Cardiac muscle cell (in vitro differentiated cells and primary cell): ENCODE measurements around the gene CDSN. TPM values are rescaled to one million over a fixed set of nuclear protein-coding genes. Genes with fewer than 3 reads are reported as not detected.

Experiments used
- DNase-seq, 2 donors: peaks; one replicate each; pipeline versions ENCODE4 v3.0.0 to v3.0.0-alpha.2; 2010 to 2017; ENCODE audit warnings: low read depth in 1 of 2, low spot score in 1 of 2
- H3K27ac ChIP-seq: fragments of 200-600 bp; sonication (generic); 2 replicates; pipeline ENCODE4 v1.5.1; 2016
- H3K27me3 ChIP-seq: fragments of 200-600 bp; sonication (generic); 2 replicates; pipeline ENCODE4 v1.6.0; 2016; ENCODE audit warnings: control low read depth
- H3K36me3 ChIP-seq: fragments of 200-600 bp; sonication (generic); 2 replicates; pipeline ENCODE4 v1.5.1; 2016; ENCODE audit warnings: control low read depth
- H3K4me1 ChIP-seq: fragments of 200-600 bp; sonication (generic); 2 replicates; pipeline ENCODE4 v1.8.1; 2017; ENCODE audit warnings: low read depth, mild to moderate bottlenecking, mixed run types
- H3K4me3 ChIP-seq: fragments of 200-600 bp; sonication (generic); 2 replicates; pipeline ENCODE4 v1.5.1; 2016; ENCODE audit warnings: mild to moderate bottlenecking
- H3K9me3 ChIP-seq: fragments of 200-600 bp; sonication (generic); 2 replicates; pipeline ENCODE4 v1.5.1; 2017; ENCODE audit warnings: low read depth, mild to moderate bottlenecking, control low read depth
- polyA plus RNA-seq: library from polyadenylated mRNA; unstranded; fragments of >200 nt; fragmentation: Nextera tagmentation; extraction: Ambion mirVana; gene quantifications from 2 replicates; pipeline ENCODE4 v1.2.1, GENCODE V29; 2016
- total RNA-seq: library from RNA; depleted of rRNA; stranded (reverse); fragments of >200 nt; gene quantifications from 2 replicates; pipeline ENCODE4 v1.2.3, GENCODE V29; 2016
- TF ChIP-seq, protein P1 (sequence below): IDR thresholded peaks from 2 replicates; pipeline ENCODE4 v1.5.1; 2012; ENCODE audit warnings: low read depth, mild to moderate bottlenecking, low read length

Gene CDSN
- total and polyA plus RNA-seq, 2 experiments from 2014 or later: not detected

DNA sequence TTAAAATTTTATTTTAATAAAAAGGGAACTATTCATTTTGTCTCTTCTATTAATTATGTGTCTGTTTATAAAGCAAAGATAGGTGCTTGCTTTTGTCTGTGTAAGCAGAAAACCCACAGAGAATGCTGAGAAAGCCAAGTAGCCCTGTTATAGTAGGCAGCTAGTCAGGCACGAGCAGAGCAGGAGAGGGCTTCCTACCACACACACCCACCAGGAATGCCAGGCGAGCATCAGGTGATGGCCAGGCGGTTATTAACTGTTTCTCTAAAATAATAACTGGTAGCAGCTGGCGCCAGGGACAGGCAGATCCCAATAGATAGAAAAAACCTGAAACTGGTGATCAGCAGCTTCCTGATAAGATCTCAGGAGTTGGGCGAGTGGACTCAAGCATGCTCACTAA is 23.6 kb downstream of the CDSN start:
- Histone ChIP-seq H3K9me3 (no peaks in the 10 kb centered on the region), H3K27me3 (no peaks in the 10 kb centered on the region), H3K4me1 (no peaks in the 10 kb centered on the region), H3K27ac (no peak overlapping the region), H3K4me3 (no peak overlapping the region), H3K36me3 (no peaks in the 10 kb centered on the region)
- TF ChIP-seq, protein P1, sequence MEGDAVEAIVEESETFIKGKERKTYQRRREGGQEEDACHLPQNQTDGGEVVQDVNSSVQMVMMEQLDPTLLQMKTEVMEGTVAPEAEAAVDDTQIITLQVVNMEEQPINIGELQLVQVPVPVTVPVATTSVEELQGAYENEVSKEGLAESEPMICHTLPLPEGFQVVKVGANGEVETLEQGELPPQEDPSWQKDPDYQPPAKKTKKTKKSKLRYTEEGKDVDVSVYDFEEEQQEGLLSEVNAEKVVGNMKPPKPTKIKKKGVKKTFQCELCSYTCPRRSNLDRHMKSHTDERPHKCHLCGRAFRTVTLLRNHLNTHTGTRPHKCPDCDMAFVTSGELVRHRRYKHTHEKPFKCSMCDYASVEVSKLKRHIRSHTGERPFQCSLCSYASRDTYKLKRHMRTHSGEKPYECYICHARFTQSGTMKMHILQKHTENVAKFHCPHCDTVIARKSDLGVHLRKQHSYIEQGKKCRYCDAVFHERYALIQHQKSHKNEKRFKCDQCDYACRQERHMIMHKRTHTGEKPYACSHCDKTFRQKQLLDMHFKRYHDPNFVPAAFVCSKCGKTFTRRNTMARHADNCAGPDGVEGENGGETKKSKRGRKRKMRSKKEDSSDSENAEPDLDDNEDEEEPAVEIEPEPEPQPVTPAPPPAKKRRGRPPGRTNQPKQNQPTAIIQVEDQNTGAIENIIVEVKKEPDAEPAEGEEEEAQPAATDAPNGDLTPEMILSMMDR: no peak
- DNase-seq: no peak

DNA sequence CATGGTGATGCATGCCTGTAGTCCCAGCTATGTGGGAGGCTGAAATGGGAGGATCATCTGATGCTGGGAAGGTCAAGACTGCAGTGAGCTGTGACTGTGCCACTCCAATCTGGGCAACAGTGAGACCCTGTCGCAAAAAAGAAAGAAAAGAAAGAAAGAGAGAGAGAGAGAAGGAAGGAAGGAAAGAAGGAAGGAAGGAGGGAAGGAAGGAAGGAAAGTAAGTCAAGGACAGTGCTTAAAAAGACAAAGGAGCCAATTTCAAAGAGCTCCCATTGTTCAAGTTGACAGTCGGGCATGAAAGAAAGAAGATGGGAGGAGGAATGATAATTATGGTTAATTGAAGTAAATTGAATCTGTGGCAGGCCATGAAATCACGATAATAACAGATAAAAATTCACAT is 24.0 kb downstream of the CDSN start:
- no peak overlapping the region for H3K4me3 ChIP-seq
- DNase-seq: no peak
- TF ChIP-seq, protein P1: no peak
- no peaks in the 10 kb centered on the region for H3K4me1 ChIP-seq
- no peaks in the 10 kb centered on the region for H3K27me3 ChIP-seq
- H3K36me3 ChIP-seq: no peaks in the 10 kb centered on the region
- no peaks in the 10 kb centered on the region for H3K9me3 ChIP-seq
- H3K27ac ChIP-seq: no peak overlapping the region

DNA sequence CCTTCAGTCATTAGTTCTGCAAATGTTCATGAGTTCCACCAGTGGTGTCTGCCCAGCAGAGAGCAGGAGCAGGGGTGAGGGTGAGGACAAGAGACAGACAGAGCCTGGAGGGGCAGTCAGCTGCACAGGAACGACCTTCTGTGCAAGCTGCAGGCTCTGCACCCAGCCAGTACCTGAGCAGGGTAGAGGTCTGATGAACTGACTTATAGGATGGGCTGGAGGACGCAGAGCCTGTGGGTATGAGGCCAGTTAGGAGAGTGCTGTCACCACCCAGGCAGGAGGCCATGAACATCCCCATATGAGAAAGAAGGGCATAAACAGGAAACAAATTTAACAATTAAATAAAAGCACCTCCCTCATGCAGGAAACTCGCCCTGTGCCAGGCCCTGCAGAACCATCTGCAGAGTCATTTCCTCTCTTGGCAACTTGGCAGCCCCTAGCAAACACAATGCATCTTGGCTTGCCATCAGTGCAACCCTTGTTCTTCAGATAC is 25.8 kb downstream of the CDSN start:
- H3K4me3 ChIP-seq: no peak overlapping the region
- no peaks in the 10 kb centered on the region for H3K4me1 ChIP-seq
- H3K36me3 ChIP-seq: no peaks in the 10 kb centered on the region
- DNase-seq: peak in 1 of 2 donors; percentile 22
- no peaks in the 10 kb centered on the region for H3K27me3 ChIP-seq
- no peaks in the 10 kb centered on the region for H3K9me3 ChIP-seq
- TF ChIP-seq, protein P1: no peak
- H3K27ac ChIP-seq: no peak overlapping the region

DNA sequence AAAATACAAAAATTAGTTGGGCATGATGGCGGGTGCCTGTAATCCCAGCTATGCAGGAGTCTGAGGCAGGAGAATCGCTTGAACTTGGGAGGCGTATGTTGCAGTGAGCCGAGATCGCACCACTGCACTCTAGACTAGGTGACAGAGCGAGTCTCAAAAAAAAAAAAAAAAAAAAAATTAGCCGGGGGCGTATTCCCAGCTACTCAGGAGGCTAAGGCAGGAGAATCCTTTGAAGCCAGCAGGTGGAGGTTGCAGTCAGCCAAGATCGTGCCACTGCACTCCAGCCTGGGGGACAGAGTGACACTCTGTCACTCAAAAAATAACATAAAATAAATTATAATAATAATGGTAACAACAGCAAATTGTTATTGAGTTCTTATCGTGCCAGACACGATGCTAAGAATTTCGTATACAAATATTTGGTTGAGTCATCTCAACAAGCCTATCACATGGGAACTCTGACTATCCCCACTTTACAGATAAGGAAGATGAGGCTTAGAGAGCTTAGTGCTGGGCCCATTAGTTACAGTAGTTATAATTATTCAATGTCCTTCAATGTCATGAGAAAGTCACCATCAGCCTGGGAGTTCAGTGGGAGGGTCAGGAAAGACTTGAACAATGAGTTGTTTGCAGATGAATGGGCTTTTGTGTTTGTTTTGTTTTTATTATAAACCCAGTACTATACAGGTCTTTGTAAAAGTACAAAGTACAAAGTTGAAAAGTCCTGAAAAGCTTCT is 27.3 kb downstream of the CDSN start:
- Histone ChIP-seq H3K36me3 (no peaks in the 10 kb centered on the region), H3K9me3 (no peaks in the 10 kb centered on the region), H3K4me1 (no peaks in the 10 kb centered on the region), H3K27me3 (no peaks in the 10 kb centered on the region), H3K27ac (no peak overlapping the region), H3K4me3 (no peak overlapping the region)
- DNase-seq: no peak
- TF ChIP-seq, protein P1: no peak

DNA sequence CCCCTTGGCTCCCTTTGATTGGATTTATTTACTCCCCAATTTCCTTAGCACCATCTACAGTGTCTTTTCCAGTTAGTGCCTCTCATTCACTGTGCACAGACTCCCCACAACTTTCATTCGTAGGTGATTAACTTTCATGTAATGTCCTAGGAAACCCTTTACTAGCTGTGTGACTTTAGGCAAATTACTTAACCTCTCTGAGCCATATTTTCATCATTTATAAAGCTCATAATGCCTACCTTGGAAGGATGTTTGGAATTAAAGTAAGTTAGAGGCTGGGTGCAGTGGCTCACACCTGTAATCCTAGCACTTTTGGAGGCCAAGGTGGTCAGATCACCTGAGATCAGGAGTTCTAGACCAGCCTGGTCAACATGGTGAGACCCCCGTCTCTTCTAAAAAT is 28.0 kb downstream of the CDSN start:
- Histone ChIP-seq H3K36me3 (no peaks in the 10 kb centered on the region), H3K27me3 (no peaks in the 10 kb centered on the region), H3K27ac (no peak overlapping the region), H3K4me1 (no peaks in the 10 kb centered on the region), H3K9me3 (no peaks in the 10 kb centered on the region), H3K4me3 (no peak overlapping the region)
- TF ChIP-seq, protein P1: no peak
- DNase-seq: no peak
